Motor neuron (in vitro differentiated cells): Measurements from ENCODE around the gene ARID5B. TPM values are rescaled to one million over a fixed set of nuclear protein-coding genes. Genes with fewer than 3 reads are reported as not detected.

Experiments used
- ATAC-seq, 8 experiments: fragments of 200-7000 bp; cut with Tn5 transposase; replicated peaks in 6 of 8; 2 replicates each; pipeline ENCODE4 v1.8.0; 2021; ENCODE audit warnings: mild to moderate bottlenecking in 8 of 8, moderate library complexity in 8 of 8
- H3K27ac ChIP-seq, 2 donors: fragments of 250-450 bp; sonication (Bioruptor Pico); 2 replicates each; pipeline ENCODE4 v1.9.0; 2021; ENCODE audit warnings: antibody characterized with exemption in 2 of 2, mild to moderate bottlenecking in 2 of 2, moderate library complexity in 1 of 2
- H3K4me1 ChIP-seq, 2 donors: fragments of 250-450 bp; sonication (Bioruptor Pico); replicated peaks in 1 of 2; 2 replicates each; pipeline ENCODE4 v1.6.1; 2021; ENCODE audit warnings: antibody characterized with exemption in 2 of 2, mild to moderate bottlenecking in 2 of 2, moderate library complexity in 1 of 2
- H3K4me3 ChIP-seq, 5 donors: fragments of 250-450 bp; sonication (Bioruptor Pico); 2 replicates each; pipeline ENCODE4 v1.9.0; 2021; ENCODE audit warnings: antibody characterized with exemption in 5 of 5, mild to moderate bottlenecking in 5 of 5, moderate library complexity in 4 of 5
- WGBS, 10 experiments: fragments of 450-650 bp; shearing (Covaris generic); methylation state at CpG; one replicate each; pipeline ENCODE4 v1.0.0; 2022; 5-methylcytosine and 5-hydroxymethylcytosine counted together
- in situ Hi-C, 9 experiments: fragments of 400-800 bp; cut with MboI; loops; one replicate each; pipeline ENCODE4 v1.15.0; 2021; ENCODE audit warnings: low sequenced_read_pairs in 9 of 9, low pct_unique_long_range_greater_than_20kb in 2 of 9; ENCODE audit not compliant: unreplicated experiment in 9 of 9
- total RNA-seq, 8 experiments: library from RNA; unstranded; fragments of 300-600 nt; gene quantifications; 2 replicates each; pipeline versions ENCODE4 v1.2.3 to v1.2.4, GENCODE V29; 2022

Gene ARID5B
- total RNA-seq, 8 experiments from 2014 or later = 5.7 to 53.4 (median 14.7) TPM

DNA sequence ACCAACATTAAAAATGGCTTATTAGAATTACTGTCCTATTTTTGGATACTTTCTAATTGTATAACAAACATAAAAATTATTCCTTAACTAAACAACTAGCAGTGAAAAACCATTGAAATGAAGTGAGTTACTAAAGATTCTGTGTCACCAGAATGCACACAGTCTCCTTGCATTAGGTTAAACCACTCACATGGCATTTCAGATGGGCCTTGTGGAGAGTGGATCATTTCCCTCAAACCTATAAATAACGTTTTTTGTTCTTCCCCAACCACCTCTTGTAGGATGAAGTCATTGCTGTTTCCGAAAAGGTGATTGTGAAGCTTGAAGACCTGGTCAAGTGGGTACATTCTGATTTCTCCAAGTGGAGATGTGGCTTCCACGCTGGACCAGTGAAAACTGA is 38.4 kb downstream of the ARID5B start:
- no peak overlapping the region for H3K4me3 ChIP-seq
- H3K4me1 ChIP-seq = peaks cover 2 to 10% of the 10 kb centered on the region in 2 donors
- WGBS, 10 experiments = 60 to 100% (median 85%) methylated on average over 1 to 3 of the region's 3 CpGs; no CpG with 5 or more reads in 3 of the 10 experiments
- no peak overlapping the region for H3K27ac ChIP-seq
- ATAC-seq = no peak
- in situ Hi-C loops = no loop called here

DNA sequence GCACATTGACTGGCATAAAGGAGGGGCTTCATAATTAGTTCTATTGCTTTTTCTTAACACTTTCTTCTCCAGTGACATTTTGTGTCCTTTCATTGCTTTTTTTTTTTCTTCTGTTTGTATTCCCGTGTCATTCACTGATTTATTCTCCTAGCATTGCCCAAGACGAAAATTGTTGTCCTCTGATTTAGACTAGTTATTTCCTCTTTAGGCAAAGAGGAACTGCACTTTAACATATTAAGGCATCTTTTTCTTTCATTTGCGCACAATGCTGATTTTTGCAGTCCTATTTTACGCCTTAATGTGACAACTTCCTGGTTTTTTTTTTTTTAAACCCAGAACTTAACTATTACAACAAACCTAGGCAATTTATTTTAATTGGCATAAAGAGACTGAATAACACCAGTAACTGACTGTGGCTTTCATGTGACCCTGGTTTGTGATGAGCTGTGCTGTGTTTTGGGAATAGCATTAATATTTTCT is 39.7 kb downstream of the ARID5B start:
- ATAC-seq = no peak
- Histone ChIP-seq H3K27ac (no peak overlapping the region), H3K4me3 (no peak overlapping the region), H3K4me1 (peaks cover 2 to 10% of the 10 kb centered on the region in 2 donors)
- 65 to 100% (median 86%) methylated on average over 1 to 4 of the region's 4 CpGs for WGBS, 10 experiments
- in situ Hi-C loops = no loop called here

DNA sequence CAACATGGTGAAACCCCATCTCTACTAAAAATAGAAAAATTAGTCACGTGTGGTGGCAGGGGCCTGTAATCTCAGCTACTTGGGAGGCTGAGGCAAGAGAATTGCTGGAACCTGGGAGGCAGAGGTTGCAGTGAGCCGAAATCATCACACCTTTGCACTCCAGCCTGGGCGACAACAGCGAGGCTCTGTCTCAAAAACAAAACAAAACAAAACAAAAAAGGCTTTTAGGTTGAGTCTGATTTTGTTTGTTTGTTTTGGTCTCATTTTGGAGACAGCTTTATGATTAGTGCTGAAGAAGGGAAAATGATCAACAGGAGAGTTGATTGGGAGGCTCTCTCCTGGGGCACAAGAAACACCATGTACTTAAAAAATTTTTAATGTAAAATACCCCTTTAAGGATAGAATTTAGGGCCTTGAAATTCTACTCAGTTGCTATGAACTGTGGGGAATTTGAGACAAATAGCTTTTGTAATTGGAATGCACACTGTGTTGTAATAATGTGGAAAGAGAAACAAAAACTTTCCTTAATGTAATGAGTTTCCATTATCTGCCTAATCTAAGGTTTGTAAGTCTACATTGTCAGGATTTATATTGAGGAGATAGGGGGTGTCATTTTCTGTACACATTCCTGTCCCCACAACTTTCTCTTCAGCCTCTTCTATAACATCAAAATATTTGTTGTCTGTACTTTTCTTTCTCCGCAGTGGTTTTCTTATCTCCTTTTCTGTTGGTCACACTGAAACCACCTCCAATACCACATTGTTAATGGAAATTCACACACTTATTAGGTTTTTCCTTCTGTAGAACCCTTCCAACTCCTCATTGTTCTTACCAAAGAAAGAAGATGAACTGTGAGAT is 41.3 kb downstream of the ARID5B start:
- 70 to 100% (median 99%) methylated on average over 1 to 5 of the region's 5 CpGs for WGBS, 10 experiments
- no peak overlapping the region for H3K27ac ChIP-seq
- H3K4me1 ChIP-seq = peaks cover 0 to 8% of the 10 kb centered on the region in 2 donors
- no peak overlapping the region for H3K4me3 ChIP-seq
- in situ Hi-C loops = no loop called here
- no peak for ATAC-seq

DNA sequence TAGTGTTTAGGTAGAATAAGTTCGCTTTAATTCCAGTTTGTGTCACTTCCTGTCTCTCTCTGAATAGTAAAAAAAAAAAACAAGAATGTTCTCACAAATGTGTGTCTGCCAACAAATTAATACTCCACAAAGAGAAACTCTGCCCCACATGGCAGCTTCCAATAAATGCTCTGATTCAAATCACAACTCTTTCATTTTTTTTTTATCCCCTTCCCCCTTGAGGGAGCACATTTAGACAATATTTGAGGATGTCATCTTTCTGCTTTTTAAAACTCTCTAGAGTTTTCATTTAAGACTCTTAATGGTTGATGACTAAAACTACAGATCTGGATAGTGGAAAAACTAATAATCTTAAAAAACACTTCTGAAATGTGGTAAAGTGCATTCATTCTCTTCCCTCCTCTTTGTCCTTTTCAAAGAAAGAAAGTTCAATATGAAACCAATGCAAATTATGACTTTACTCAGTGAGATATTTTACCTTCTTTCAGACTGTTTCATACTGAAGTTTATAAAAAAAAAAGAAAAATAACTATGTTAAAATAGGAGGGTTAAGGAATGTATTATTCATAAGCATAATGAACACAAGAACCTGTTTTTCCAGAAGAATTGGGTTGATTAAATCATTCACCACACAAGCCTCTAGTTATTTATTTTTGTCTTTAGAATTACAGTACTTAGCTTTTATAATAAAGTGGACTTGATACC is 42.3 kb downstream of the ARID5B start:
- H3K4me3 ChIP-seq = no peak overlapping the region
- no peak overlapping the region for H3K27ac ChIP-seq
- peaks cover 0 to 5% of the 10 kb centered on the region in 2 donors for H3K4me1 ChIP-seq
- 14 to 100% (median 89%) methylated on average over 1 of the region's 1 CpG; no CpG with 5 or more reads in 1 of the 10 experiments for WGBS, 10 experiments
- ATAC-seq = peak in 3 of 8 experiments; percentile 15 to 43 (median 38)
- in situ Hi-C loops = no loop called here

DNA sequence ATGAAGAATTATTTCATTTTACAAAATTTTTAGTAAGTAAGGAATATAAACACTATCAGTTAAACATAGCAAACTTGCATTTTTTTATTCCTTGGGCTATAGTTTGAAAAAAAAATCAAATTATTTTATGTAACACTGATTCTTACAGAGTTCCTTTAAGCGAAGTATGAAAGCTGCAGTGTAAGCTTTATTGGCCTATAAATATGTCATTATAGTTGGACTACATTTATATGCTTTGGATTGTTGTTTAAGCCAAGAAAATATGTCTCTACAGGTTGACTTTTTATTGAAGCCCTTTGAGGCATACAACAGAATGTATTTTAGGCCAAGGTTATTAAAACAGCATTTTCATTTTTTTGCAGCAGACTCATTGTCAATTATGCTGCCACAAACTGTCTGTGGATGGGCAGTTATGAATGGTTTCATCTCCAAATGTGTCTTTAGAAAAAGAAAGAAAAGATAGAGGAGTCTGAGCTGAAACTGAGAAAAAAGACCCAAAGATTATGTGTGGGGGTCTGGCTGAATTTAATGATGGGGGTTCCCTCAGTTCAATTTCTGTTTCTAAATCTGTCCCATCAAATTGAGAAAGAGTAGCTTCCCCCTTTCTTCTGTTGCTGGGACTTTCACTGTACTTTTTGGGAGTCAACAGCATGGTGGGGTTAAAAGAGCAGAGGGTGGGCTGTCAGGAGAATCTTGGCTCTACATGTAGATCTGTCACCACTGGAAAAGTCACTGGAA is 43.1 kb downstream of the ARID5B start:
- in situ Hi-C loops = no loop called here

DNA sequence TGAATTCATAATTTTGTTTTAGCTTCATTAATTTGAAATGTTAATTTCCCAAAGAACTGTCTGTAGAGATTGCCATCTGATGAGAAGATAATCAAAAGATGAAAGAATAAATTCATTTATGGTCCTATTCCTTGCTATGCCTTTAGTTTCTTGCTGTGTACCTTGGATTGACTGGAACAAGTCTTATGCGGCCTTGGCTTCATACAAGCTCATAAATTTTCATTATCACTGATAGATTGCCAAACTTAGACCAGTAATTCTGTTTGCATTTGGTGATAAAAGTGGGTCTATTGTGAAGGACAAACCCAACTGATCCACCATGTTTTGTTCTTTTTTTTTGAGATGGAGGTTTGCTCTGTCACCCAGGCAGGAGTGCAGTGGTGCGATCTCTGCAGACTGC is 48.2 kb downstream of the ARID5B start:
- H3K27ac ChIP-seq = no peak overlapping the region
- no peaks in the 10 kb centered on the region for H3K4me1 ChIP-seq
- no peak for ATAC-seq
- in situ Hi-C loops = no loop called here
- H3K4me3 ChIP-seq = no peak overlapping the region
- WGBS, 10 experiments = 86 to 100% (median 100%) methylated on average over 1 to 2 of the region's 2 CpGs; no CpG with 5 or more reads in 3 of the 10 experiments

More for the DNA sequence above, 43.1 kb downstream of the ARID5B start:
- WGBS, 10 experiments = 89 to 100% (median 100%) methylated on average over 1 of the region's 1 CpG; no CpG with 5 or more reads in 1 of the 10 experiments
- ATAC-seq = no peak
- H3K4me3 ChIP-seq = no peak overlapping the region
- no peak overlapping the region for H3K27ac ChIP-seq
- no peaks in the 10 kb centered on the region for H3K4me1 ChIP-seq

DNA sequence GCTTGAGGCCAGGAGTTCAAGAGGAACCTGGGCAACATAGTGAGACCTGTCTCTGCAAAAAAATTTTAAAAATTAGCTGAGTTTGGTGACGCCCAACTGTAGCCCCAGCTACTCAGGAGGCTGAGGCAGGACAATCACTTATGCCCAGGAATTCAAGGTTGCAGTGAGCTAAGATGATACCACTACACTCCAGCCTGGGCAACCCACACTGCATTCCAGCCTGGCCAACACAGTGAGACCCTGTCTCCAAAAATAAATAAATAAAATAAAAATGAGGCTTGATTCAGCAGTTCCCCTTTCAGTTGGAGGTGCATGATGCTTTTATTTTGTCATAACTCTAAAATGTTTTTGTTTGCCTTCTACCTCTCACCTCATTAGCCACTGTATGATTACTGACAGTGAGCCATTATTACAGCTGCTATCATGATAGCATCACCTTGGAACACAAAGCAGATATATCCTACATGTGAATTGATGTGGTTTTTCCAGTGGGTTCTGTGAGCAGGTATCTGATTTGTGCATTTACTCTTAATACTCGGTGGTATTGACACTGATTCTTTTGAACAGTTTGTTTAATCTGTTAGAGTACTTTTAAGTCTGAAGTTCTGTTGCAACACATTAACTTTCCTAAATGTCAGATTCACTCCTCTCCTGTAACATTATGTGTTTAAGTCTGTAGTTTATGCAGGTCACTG is 49.1 kb downstream of the ARID5B start:
- WGBS, 10 experiments = 64 to 100% (median 100%) methylated on average over 1 to 2 of the region's 2 CpGs; no CpG with 5 or more reads in 3 of the 10 experiments
- Histone ChIP-seq H3K4me1 (no peaks in the 10 kb centered on the region), H3K4me3 (no peak overlapping the region), H3K27ac (no peak overlapping the region)
- in situ Hi-C loops = no loop called here
- ATAC-seq = no peak

DNA sequence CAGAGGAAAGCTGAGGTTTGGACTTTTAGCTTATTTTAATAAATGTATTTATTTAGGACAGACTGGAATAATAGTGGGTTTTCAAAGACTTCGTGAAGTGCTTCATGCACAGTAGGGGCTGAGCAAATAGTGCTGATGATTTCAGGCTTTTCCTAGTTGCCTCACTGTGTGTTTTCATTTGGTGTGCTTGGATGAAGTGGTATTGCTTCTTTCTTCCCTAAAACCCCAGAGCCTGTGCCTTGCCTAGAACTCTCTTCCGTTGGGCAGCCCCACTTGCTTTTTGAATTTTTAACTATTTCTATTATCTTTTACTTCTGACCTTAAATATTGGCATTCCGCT is 49.6 kb downstream of the ARID5B start:
- in situ Hi-C loops = no loop called here
- ATAC-seq = no peak
- Histone ChIP-seq H3K4me1 (no peaks in the 10 kb centered on the region), H3K4me3 (no peak overlapping the region), H3K27ac (no peak overlapping the region)
- 21 to 86% (median 63%) methylated on average over 2 to 3 of the region's 3 CpGs for WGBS, 10 experiments

DNA sequence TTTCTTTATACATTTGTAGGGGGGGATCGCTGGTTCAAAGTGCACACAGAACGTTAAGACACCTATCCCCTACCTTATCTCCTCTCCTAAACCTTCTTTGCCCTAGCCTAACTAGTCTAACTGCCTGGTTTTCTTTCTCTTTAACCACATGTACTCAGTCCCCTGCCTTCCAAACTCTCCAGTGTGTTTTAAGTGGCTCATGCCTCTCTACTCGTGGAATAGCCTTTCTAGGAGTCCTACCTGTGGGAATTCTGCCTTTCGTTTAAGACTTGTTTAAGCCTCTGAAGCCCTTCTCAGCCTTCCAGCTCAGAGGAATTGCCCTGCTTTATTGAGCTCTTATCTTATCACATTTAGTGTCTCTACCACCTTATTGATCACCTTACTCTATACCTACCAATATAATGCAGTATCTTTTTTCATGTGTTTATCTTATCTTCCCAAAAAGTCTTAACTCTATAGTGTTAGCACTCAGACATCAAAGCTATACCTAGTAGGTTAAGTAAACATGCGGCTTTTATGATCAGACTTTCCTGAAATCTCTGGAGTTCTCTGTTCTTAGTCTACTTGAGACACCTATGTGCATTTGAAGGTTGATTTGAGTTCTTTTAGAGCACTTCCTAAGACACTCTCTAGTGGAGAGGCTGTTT is 50.7 kb downstream of the ARID5B start:
- ATAC-seq = no peak
- Histone ChIP-seq H3K4me3 (no peak overlapping the region), H3K27ac (no peak overlapping the region), H3K4me1 (no peaks in the 10 kb centered on the region)
- 76 to 100% (median 89%) methylated on average over 1 to 5 of the region's 5 CpGs for WGBS, 10 experiments
- in situ Hi-C loops = no loop called here

DNA sequence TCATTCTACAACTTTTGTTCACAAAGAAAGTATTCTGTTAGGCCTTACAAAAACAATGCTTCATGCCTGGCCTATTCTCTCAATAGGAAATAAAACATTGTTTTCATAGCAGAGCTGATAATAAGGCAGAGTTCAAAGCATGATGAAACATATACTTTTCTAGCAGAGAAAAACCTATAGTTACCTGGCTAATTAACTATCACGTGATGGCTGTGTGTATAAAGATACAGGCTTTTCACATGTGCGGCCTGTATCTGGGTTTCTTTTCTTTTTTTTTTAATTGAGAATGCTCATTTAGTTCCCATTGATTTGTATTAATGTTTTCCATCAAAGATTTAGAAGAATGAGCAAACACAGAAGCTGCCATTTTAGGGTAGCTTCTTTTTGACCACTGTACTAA is 51.7 kb downstream of the ARID5B start:
- in situ Hi-C loops = no loop called here
- Histone ChIP-seq H3K4me1 (no peaks in the 10 kb centered on the region), H3K27ac (no peak overlapping the region), H3K4me3 (no peak overlapping the region)
- WGBS, 10 experiments = 87 to 100% (median 95%) methylated on average over 1 to 2 of the region's 2 CpGs; no CpG with 5 or more reads in 1 of the 10 experiments
- no peak for ATAC-seq

DNA sequence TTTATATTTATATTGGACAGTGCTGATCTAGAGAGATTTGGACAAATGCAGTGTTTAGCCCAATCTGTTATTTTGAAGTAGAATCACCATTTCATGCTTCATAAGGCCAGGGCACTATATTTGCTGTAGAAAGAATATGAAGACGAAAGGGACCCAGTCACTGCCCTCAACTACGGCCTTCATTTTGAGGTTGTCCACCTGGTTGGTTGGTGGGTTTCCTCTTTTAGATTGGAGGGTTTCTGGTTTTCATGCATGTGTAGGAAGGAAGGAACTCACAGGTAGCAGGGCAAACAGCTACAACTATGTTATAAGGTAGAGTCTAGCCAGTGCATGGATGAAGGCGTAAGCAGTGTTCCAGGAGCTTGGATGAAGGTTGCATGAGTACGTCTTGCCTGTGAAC is 56.3 kb downstream of the ARID5B start:
- no peak for ATAC-seq
- H3K4me3 ChIP-seq = no peak overlapping the region
- in situ Hi-C loops = no loop called here
- no peaks in the 10 kb centered on the region for H3K4me1 ChIP-seq
- H3K27ac ChIP-seq = no peak overlapping the region
- 83 to 100% (median 100%) methylated on average over 1 to 4 of the region's 4 CpGs; no CpG with 5 or more reads in 3 of the 10 experiments for WGBS, 10 experiments

DNA sequence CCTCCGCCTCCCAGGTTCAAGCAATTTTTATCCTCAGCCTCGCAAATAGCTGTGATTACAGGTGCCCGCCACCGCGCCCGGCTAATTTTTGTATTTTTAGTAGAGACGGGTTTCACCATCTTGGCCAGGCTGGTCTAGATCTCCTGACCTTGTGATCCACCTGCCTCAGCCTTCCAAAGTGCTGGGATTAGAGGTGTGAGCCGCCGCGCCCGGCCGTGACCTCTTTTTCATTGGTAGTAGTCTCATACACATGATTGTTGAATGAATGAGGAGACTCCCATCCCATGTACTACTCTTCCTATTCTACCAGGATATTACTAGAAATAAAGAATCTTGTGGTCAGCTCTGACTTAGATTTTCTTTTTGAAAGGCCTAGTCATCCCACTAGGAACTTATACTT is 56.8 kb downstream of the ARID5B start:
- Histone ChIP-seq H3K4me1 (no peaks in the 10 kb centered on the region), H3K4me3 (no peak overlapping the region), H3K27ac (no peak overlapping the region)
- no peak for ATAC-seq
- 85 to 100% (median 97%) methylated on average over 4 to 11 of the region's 12 CpGs; no CpG with 5 or more reads in 4 of the 10 experiments for WGBS, 10 experiments
- in situ Hi-C loops = no loop called here
